Fibroblast of mammary gland (primary cell): ENCODE measurements around the gene HSPBAP1.

ENCODE experiments used
- DNase-seq: peaks from one replicate; pipeline ENCODE4 v3.0.0-alpha.2; 2010; ENCODE audit warnings: low read depth
- H3K4me3 ChIP-seq: 2 replicates; pipeline ENCODE4 v1.5.1; 2011; ENCODE audit warnings: low read depth, mild to moderate bottlenecking, low read length, moderate library complexity; ENCODE audit not compliant: control insufficient read depth
- CTCF ChIP-seq: conservative IDR thresholded peaks from 2 replicates; pipeline ENCODE4 v1.5.1; 2011; ENCODE audit warnings: low read depth, low read length, inconsistent platforms; ENCODE audit not compliant: control insufficient read depth, insufficient read depth

HSPBAP1 gene

GRCh38 chr3:122797291-122797690 lies 3.7 kb upstream of the HSPBAP1 start:
- no peak for DNase-seq
- no peak for TF ChIP-seq CTCF
- no peak overlapping the region for H3K4me3 ChIP-seq

GRCh38 chr3:122795674-122796195 lies 2.1 kb upstream of the HSPBAP1 start:
- no peak for TF ChIP-seq CTCF
- peak; percentile 23 for DNase-seq
- H3K4me3 ChIP-seq, result peak overlapping the region; percentile 70

- peak within 1 kb of the TSS; percentile 70 for H3K4me3 ChIP-seq
- DNase-seq, result peak; percentile 59
- TF ChIP-seq CTCF, result no peak
Observed at GRCh38 chr3:122794779-122795673, 1.4 kb upstream of the HSPBAP1 start, which contains the start of gene SLC49A4. Gene SLC49A4, plus strand, starts transcription at chr3:122795069. Its CDS starts 124 bp downstream, at chr3:122795193.

- peak; percentile 75 for DNase-seq
- TF ChIP-seq CTCF, result no peak
- H3K4me3 ChIP-seq, result peak overlapping the region; percentile 70
Observed at GRCh38 chr3:122794483-122794778, 800 bp upstream of the HSPBAP1 start.

- H3K4me3 ChIP-seq, result no peak overlapping the region
- no peak for TF ChIP-seq CTCF
- DNase-seq, result no peak
Observed at GRCh38 chr3:122789585-122790273, 3.9 kb downstream of the HSPBAP1 start.

- H3K4me3 ChIP-seq, result no peak overlapping the region
- no peak for DNase-seq
- TF ChIP-seq CTCF, result no peak
Observed at GRCh38 chr3:122787872-122788271, 5.8 kb downstream of the HSPBAP1 start.
